Measurements from ENCODE around the gene LAGE3.
A peak's percentile ranks its signal among the peaks of the same experiment; 100 is the strongest.

LAGE3 gene

DNA sequence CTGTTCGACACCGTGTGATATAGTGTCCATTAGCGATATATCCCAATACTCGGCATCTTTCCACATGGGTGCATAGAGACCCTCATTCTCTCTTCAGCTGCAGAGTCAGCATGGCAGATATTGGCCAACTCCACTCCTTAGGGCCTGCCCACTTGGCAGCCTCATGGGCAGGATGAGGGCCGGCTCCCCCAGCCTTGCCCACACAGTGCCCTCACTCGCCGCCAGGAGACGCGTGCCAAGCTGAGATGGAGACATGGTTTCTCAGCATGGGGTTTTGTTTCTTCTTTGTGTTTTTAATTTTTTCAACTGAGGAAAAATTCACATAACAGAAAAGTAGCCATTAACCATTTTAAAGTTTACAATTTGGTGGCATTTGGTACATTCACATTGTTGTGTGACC lies 26.3 kb downstream of the LAGE3 start:
- no peak for DNase-seq

DNA sequence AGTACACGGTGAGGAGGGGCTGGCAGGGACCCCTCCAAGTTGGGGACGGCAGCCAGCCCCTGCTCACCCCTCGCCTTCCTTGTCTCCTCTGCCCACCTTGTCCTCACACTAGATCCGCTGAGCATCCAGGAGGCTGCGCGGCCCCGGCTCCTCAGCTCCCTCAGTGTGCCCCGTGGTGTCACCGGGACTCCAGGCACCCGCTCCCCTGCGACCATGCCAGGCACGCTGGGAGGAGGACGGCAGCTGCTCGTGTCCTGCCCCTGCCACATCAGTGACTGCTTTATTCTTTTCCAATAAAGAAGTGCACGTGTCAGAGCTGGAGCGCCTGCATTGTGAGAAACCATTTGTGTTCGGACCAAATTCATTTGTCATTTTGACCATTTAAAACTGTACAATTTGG lies 28.8 kb downstream of the LAGE3 start:
- DNase-seq: no peak

GRCh38 chrX:154449618-154450017 lies 29.5 kb downstream of the LAGE3 start:
- no peak for DNase-seq

- no peak for DNase-seq
These were observed 30.6 kb downstream of the LAGE3 start for GRCh38 chrX:154448484-154448883.

GRCh38 chrX:154446430-154446829 lies 32.7 kb downstream of the LAGE3 start:
- no peak for DNase-seq

- DNase-seq: no peak
These were observed 33.3 kb downstream of the LAGE3 start for GRCh38 chrX:154445776-154446175.

DNA sequence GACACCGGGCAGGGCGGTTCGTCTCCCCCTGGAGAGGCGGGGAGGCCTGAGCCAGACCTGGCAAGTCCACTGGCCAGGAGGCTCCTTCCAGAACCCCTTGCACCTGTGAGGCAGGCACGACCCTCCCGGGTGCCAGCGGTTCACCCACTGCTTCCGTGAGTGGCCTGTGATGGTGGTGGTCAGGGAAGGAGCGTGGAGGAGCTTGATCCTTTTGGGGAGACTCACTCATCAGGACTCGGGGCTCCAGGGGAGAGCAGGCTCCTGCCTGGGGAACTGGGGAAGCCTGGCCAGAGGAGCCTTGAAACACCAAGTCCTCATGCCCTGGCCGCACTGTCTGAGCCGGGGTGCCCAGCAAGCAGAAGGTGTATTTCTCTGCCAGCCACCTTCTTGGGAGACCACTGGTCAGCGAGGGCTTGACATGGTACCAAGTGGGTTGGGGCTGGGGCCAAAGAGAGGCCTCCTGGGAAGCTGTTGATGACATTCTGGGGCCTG lies 34.3 kb downstream of the LAGE3 start:
- DNase-seq: no peak

- peak; percentile 64 for DNase-seq
These were observed 34.9 kb downstream of the LAGE3 start, which contains the start of gene FAM50A for GRCh38 chrX:154443992-154444754. Gene FAM50A, plus strand, starts transcription at chrX:154444141. Its CDS starts 95 bp downstream, at chrX:154444236.

- no peak for DNase-seq
These were observed 35.6 kb downstream of the LAGE3 start for GRCh38 chrX:154443479-154443910.

DNA sequence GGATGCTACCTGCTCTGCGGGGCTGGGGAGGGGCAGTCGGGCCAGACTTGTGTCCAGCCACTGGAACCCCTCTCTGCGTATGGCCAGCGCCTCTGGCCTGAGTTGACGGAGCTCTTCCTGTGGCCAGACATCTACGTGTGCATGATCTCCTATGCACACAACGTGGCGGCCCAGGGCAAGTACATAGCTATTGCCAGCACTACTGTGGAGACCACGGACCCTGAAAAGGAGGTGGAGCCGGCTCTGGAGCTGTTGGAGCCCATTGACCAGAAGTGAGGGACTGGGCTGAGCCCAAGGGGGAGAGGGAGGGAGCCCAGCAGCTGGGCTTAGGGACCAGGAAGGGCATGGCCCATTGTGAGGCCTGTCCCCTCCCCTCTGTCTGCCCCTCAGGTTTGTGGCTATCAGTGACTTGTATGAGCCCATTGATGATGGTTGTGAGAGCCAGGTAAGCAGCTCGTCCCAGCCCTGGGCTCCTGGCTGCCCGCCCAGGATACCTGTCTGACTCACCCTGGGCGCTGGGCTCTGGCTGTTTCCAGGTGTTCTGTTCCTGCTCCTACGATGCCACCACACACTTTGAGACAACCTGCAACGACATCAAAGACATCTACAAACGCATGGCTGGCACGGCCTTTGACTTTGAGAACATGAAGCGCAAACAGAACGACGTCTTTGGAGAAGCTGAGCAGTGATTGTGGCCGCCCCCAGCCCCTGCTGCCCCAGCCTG lies 36.9 kb downstream of the LAGE3 start:
- DNase-seq: no peak

GRCh38 chrX:154441564-154441963 lies 37.5 kb downstream of the LAGE3 start:
- no peak for DNase-seq

DNA sequence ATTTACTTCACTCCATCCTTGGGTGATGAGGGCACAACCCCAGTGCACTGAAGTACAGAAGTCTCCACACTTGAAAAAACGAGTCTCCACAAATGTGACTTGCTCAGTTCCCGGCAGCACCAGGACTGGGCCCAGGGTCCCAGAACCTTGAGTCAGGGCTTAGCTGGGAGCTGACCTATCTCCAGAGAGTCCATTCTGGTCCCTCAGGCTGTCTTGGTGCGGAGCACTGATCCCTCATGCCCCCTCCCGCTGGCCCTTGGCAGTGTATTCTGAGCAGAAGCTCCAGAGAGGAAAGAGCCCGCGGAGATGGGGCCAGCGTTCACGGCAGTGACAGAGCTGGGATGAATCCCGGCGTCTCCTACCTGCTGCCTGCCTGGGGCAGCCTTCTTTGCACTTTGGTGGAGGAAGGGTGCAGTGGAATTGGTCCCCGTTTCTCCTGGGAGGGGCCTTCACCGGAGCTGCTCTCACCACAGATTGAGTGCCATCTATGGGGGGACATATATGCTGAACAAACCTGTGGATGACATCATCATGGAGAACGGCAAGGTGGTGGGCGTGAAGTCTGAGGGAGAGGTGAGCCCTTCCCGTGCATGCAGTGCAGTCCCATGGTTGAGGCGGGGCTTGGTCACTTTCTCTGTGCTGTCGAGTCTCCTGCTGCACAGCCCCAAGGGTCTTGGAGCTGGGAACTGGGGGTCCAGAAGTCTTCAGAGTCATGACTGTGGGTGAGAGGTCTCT lies 38.3 kb downstream of the LAGE3 start:
- no peak for DNase-seq

- no peak for DNase-seq
These were observed 39.2 kb downstream of the LAGE3 start for GRCh38 chrX:154439841-154440240.

DNA sequence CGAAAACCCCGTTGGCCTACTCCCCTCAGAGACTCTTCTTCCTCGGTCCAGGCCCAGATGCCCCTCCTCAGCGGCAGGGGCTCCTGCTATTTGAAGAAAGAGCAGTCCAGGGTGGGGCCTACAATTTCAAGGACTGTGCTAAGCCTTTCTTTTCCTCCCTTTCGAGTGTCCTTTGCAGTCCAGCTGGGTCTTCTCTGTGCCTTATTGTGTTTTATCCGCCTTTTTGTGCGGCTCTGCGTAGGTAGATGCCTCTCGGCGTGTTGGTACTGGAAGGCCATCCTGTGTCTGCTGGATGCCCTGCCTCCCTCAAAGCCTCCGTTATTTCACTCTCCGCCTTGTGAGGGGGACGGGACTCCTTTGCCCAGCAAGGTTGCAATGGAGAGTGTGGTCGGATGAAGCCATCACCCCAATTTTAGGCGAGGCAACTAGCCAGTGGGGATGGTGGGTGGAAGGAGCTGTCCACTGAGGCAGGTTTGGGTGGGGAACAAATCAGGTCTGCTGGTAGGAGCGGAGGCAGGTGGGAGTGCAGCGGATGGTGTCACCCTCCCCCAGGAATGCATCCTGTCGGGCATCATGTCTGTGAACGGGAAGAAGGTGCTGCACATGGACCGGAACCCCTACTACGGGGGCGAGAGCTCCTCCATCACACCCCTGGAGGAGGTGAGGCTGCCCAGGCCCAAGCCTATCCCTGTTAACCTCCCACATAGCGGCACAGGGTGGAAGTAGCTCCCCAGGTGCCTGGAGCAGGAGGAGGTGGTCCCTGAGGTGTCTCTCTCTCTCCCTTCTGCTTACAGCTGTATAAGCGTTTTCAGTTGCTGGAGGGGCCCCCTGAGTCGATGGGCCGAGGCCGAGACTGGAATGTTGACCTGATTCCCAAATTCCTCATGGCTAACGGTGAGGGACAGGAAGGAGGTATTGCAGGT lies 40.8 kb downstream of the LAGE3 start:
- no peak for DNase-seq

DNA sequence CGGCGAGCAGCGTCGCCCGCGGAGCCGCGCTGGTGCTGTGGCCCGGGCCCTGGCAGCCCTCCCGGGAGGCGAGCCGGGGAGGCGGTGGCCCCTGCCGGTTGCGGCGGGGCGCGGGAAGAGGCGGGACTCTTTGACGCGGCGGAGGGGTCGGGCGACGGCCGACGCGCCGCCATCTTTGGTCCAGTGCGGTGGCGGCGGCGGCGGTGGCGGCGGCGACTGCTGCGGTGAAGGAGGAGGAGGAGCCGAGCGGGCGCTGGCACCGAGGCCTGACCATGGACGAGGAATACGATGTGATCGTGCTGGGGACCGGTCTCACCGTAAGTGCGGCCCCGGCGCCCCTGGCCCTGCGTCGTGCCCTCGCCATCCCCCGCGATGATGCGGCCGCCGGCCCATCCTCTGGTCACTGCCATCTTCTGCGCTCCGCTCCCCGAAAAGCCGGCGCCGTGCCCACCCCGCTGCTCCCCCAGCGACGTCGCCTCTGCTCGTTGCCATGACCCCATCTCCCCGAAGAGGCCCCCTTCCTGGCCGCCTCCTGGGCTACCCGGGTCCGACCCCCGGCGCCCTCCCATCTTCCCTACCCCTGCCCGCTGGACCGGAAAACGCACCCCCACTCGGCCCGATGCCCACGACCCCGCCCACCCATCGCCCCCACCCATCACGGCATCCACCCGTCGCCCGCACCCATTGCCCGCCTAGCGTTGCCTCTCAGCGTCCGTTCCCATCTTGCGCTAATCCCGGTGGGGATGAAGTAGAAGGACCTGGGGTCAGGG lies 41.9 kb downstream of the LAGE3 start, which contains the start of gene GDI1:
TSS of gene GDI1 (plus strand) at position 172 of the 770 bp plus-strand sequence. CDS start at position 273, 101 bp downstream.
- DNase-seq: peak; percentile 50

GRCh38 chrX:154436374-154436982 lies 42.6 kb downstream of the LAGE3 start:
- peak; percentile 40 for DNase-seq

GRCh38 chrX:154435171-154435733 lies 43.8 kb downstream of the LAGE3 start:
- no peak for DNase-seq

DNA sequence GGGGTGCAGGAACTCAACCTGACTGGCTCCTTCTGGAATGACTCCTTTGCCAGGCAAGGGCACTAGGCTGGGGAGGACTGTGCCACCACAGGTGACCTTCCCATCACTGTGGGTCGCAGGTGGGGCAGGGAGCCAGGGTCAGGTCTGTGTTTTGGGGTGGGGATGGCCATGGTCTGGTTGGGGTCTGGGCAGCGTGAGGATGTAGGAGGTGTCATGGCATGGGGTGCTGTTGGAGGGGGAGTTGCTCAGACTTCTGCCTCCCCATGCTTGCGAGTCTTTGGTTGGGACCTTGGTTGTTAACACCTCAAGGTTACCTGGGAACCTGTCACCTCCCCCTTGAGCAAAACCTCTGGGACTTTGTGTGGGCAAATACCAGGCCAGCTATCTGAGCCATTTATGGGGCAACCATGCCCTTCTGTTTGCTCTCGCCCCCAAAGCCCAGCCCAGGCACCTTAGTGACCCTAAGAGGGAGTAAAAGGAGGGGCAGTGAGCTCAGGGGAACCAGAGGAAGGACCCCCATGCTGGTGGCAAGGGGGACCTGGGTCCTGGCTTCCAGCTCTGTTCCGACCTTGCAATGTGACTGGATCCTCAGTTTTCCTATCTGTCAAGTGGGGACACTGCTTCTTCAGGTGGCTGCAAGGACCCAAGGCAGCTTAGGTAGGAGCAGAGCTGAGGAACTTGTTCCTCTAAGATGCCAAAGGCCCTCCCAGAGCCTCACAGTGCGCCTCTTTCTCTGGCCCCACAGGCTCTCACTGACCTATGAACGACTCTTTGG lies 44.5 kb downstream of the LAGE3 start:
- DNase-seq: no peak

- no peak for DNase-seq
These were observed 45.5 kb downstream of the LAGE3 start for GRCh38 chrX:154433605-154434004.

- no peak for DNase-seq
These were observed 46.9 kb downstream of the LAGE3 start for GRCh38 chrX:154432210-154432609.

All from activated gamma-delta T cell treated with Interleukin-2 at 50 U/mL for 16 hours (primary cell).